Measurements from ENCODE around the gene MAP3K5.
"Not testable (repeated sequence)": the region's sequence is repeated elsewhere in the genome, so short reads cannot be mapped to it uniquely, and the experiment has no call there.

The MAP3K5 gene

DNA sequence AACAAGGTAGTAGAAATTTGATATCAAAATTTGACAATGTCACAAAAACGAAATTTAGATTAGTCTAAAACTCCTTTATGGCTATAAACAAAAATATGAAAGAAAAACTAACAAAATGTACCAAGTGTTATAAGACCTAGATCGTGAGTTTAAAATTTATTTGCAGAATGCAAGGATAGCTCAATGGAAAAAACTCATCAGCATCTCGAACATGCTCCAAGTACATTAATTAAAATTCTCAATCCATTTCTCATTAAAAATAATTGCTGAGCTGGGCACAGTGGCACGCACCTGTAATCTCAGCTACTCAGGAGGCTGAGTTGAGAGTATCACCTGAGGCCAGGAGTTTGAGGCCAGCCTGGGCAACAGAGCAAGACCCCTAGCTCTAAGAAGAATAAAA, 70.8 kb downstream of the MAP3K5 start:
- no peak for DNase-seq (ENCODE audit: low read depth)

GRCh38 chr6:136720045-136720770, 72.1 kb downstream of the MAP3K5 start:
- no peak for DNase-seq (ENCODE audit: low read depth)

- DNase-seq (ENCODE audit: low read depth), result no peak
These were observed 72.8 kb downstream of the MAP3K5 start for GRCh38 chr6:136719280-136720044.

GRCh38 chr6:136718476-136718875, 73.8 kb downstream of the MAP3K5 start:
- no peak for DNase-seq (ENCODE audit: low read depth)

DNA sequence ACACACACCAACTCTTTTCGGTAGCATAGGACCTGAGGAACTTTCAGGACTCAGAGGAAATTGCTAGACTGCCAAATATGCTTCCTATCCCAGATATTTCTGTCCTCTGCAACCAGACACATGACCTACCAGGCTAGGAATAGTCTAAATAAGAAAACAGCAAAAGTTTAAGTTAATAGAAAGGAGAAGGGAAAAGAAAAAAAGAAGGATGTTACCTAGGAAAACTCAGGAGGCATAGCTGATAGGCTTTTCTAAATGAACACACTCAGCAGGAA, 74.6 kb downstream of the MAP3K5 start:
- DNase-seq (ENCODE audit: low read depth), result no peak

- DNase-seq (ENCODE audit: low read depth), result no peak
These were observed 75.2 kb downstream of the MAP3K5 start for GRCh38 chr6:136716917-136717715.

DNA sequence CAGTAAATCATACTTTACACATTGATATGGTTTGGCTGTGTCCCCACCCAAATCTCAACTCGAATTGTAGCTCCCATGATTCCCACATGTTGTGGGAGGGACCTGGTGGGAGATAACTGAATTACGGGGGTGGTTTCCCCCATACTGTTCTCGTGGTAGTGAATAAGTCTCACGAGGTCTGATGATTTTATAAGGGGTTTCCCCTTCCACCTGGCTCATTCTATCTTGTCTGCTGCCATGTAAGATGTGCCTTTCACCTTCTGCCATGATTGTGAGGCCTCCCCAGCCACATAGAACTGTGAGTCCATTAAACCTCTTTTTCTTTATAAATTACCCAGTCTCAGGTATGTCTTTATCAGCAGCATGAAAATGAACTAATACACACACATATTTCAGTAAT, 79.6 kb downstream of the MAP3K5 start:
- DNase-seq (ENCODE audit: low read depth), result not testable (repeated sequence)

DNA sequence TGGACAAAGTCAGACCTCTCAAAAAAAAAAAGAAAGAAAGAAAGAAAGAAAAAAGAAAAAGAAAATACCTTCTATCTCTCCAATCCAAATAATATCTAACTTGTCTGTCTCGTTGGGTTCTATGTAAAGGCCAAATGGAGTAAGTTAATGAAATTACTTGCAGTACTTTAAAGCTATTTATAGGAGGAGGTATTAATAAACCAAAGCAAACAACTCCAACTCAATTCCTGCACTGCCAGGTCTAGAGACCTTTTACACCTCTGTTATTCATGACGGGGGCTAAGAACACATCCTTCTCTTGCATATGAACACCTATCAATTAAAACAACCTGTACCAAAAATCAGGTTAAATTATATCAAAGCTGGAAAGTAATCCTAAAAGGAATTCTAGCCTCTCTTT, 80.6 kb downstream of the MAP3K5 start:
- no peak for DNase-seq (ENCODE audit: low read depth)

DNA sequence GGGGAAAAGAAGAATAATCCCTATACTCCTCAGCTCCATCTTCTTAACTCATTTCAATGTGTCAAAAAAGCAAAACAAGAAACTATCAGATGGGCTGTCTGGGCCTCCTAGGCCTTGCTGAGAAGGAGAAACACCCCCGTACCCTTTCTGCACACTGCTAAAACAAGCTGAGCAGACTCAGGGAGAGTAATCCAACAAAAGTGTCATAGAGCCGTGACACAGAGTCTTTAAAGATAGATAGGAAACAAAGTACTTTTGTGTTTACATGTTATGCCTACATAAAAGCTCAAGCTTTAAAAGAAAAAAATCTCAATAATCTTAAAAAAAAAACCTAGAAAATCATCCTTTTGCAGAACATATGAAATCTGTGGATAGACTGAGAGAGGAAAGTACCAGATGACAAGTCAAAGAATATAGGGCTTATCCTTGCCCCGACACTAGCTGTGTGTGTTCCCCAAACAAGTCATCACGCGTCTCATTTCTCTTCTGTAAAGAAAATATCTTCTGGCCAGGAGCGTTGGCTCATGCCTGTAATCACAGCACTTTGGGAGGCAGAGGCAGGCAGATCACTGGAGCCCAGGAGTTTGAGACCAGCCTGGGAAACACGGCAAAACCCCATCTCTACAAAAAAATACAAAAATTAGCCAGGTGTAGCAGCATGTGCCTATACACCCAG, 81.3 kb downstream of the MAP3K5 start:
- DNase-seq (ENCODE audit: low read depth), result no peak

- no peak for DNase-seq (ENCODE audit: low read depth)
These were observed 82.8 kb downstream of the MAP3K5 start for GRCh38 chr6:136709429-136709828.

GRCh38 chr6:136706430-136706829, 85.8 kb downstream of the MAP3K5 start:
- DNase-seq (ENCODE audit: low read depth), result no peak

- no peak for DNase-seq (ENCODE audit: low read depth)
These were observed 88.9 kb downstream of the MAP3K5 start for GRCh38 chr6:136703331-136703865.

DNA sequence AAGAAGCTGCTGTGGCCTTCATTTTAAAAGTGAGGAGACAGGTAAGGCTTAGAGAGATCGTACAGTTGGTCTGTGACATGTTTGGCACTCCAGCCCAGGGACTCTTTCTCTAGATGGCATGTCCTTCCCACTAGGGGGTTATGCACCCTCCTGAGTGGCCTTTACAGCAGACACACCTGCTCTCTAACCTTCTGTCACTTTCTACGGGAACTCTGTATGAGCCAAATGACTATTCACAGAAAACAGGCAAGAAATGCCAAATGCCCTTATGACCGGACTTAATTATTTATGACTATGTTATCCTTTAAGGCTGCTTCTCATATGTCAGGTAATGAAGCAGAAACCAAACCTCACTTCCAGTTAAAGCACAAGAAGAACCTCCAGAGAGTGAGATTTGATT, 91.2 kb downstream of the MAP3K5 start:
- no peak for DNase-seq (ENCODE audit: low read depth)

DNA sequence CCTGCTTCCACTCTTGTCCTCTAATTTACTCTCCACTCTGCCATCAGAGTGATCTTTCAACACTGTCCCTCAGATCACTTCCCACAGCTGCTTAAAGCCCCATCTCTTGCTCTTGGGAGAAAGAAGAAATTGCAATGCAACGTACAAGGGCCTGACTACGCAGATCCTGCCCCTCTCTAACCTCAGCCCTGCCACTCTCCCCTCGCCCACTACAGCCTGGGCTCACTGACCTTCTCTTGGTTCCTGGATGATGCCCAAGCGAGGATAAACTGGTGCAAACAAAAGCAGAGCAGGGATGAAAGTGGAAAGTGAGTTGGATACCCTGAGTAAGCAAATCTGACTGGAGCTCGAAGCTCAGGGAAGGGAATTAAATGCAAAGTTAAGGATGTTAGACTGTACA, 92.9 kb downstream of the MAP3K5 start:
- DNase-seq (ENCODE audit: low read depth), result no peak

GRCh38 chr6:136696783-136697364, 95.4 kb downstream of the MAP3K5 start:
- no peak for DNase-seq (ENCODE audit: low read depth)

GRCh38 chr6:136696238-136696637, 96.0 kb downstream of the MAP3K5 start:
- no peak for DNase-seq (ENCODE audit: low read depth)

GRCh38 chr6:136695412-136695811, 96.9 kb downstream of the MAP3K5 start:
- DNase-seq (ENCODE audit: low read depth), result no peak

DNA sequence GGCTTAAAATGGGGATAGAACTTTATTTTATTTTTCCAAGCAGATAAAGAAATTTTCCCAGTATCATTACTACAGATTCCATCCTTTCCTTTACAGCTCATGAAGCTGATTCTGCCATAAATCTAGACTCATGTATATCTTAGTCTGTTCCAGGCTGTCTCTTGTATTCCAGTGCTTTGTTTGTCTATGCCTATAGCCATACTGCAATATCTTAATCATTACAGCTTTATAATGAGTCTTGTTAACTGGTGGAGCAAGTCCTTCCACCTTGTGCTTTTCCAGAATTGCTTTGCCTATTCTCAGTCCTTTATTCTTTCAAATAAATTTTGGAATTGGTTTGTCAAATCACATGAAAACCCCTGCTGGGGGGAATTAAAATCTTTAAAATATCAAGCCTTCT, 99.2 kb downstream of the MAP3K5 start:
- DNase-seq (ENCODE audit: low read depth), result no peak

GRCh38 chr6:136687894-136688293, 104.4 kb downstream of the MAP3K5 start:
- not testable (repeated sequence) for DNase-seq (ENCODE audit: low read depth)

- no peak for DNase-seq (ENCODE audit: low read depth)
These were observed 106.7 kb downstream of the MAP3K5 start for GRCh38 chr6:136685540-136686108.

DNA sequence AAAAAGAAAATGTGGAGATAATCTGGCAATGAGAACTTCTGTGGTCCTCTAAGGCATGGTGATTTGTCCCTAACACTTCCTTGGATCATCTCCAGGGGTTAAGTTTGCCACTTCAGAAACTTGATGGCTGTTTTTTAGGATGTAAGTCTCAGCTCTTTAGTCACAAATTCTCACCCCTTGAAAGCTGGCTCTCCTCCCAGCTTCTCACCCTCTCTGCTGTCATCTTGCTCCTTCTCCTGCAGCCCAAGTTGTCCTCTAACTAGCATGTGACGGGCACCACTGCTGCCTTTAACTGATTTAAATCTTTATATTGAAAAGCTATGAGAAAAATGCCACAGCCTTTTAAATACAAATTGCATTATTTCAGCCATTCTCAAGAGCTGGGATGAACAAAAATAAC, 107.8 kb downstream of the MAP3K5 start:
- DNase-seq (ENCODE audit: low read depth), result no peak
